ENCODE results near the gene UBA1.

UBA1 gene

GRCh38 chrX:47189906-47190305, 3.7 kb upstream of the UBA1 start:
- DNase-seq (ENCODE audit: low spot score), result no peak

- DNase-seq (ENCODE audit: low spot score), result peak; percentile 92
Measured at GRCh38 chrX:47190445-47191269, 3.0 kb upstream of the UBA1 start.

GRCh38 chrX:47191331-47191730, 2.3 kb upstream of the UBA1 start:
- peak; percentile 21 for DNase-seq (ENCODE audit: low spot score)

GRCh38 chrX:47191806-47192401, 1.7 kb upstream of the UBA1 start:
- no peak for DNase-seq (ENCODE audit: low spot score)

GRCh38 chrX:47194194-47194787, 662 bp downstream of the UBA1 start:
- DNase-seq (ENCODE audit: low spot score), result no peak

- no peak for DNase-seq (ENCODE audit: low spot score)
Measured at GRCh38 chrX:47196098-47196497, 2.5 kb downstream of the UBA1 start.

- DNase-seq (ENCODE audit: low spot score), result no peak
Measured at GRCh38 chrX:47197526-47197925, 3.9 kb downstream of the UBA1 start.

GRCh38 chrX:47198026-47198686, 4.5 kb downstream of the UBA1 start:
- peak; percentile 23 for DNase-seq (ENCODE audit: low spot score)

GRCh38 chrX:47198687-47199080, 5.1 kb downstream of the UBA1 start:
- no peak for DNase-seq (ENCODE audit: low spot score)

GRCh38 chrX:47199286-47199685, 5.7 kb downstream of the UBA1 start:
- DNase-seq (ENCODE audit: low spot score), result no peak

- peak; percentile 76 for DNase-seq (ENCODE audit: low spot score)
Measured at GRCh38 chrX:47200385-47201150, 6.9 kb downstream of the UBA1 start.

- no peak for DNase-seq (ENCODE audit: low spot score)
Measured at GRCh38 chrX:47201345-47201944, 7.8 kb downstream of the UBA1 start.

- DNase-seq (ENCODE audit: low spot score), result no peak
Measured at GRCh38 chrX:47202316-47202715, 8.7 kb downstream of the UBA1 start.

GRCh38 chrX:47202877-47203276, 9.2 kb downstream of the UBA1 start:
- DNase-seq (ENCODE audit: low spot score), result no peak

GRCh38 chrX:47204970-47205369, 11.3 kb downstream of the UBA1 start:
- DNase-seq (ENCODE audit: low spot score), result no peak

- no peak for DNase-seq (ENCODE audit: low spot score)
Measured at GRCh38 chrX:47206316-47206715, 12.7 kb downstream of the UBA1 start.

- no peak for DNase-seq (ENCODE audit: low spot score)
Measured at GRCh38 chrX:47208108-47208507, 14.5 kb downstream of the UBA1 start.

GRCh38 chrX:47209508-47210238, 16.0 kb downstream of the UBA1 start:
- no peak for DNase-seq (ENCODE audit: low spot score)

- DNase-seq (ENCODE audit: low spot score), result no peak
Measured at GRCh38 chrX:47210661-47211425, 17.2 kb downstream of the UBA1 start.

Measured in GM03348 (cell line).